ENCODE data around the gene NID1.
"Not testable (repeated sequence)": the region's sequence is repeated elsewhere in the genome, so short reads cannot be mapped to it uniquely, and the experiment has no call there.

Gene NID1

GRCh38 chr1:235971571-235972310, 93.1 kb downstream of the NID1 start:
- peak; percentile 73 to 81 for DNase-seq (ENCODE audit: extremely low read depth in 1 of 2, low read depth in 1 of 2)

- DNase-seq (ENCODE audit: extremely low read depth in 1 of 2, low read depth in 1 of 2), result no peak
Measured at GRCh38 chr1:235971020-235971419, 93.9 kb downstream of the NID1 start.

GRCh38 chr1:235968831-235969230, 96.1 kb downstream of the NID1 start:
- DNase-seq (ENCODE audit: extremely low read depth in 1 of 2, low read depth in 1 of 2), result no peak

GRCh38 chr1:235966134-235966533, 98.8 kb downstream of the NID1 start:
- DNase-seq (ENCODE audit: extremely low read depth in 1 of 2, low read depth in 1 of 2), result not testable (repeated sequence)

- DNase-seq (ENCODE audit: extremely low read depth in 1 of 2, low read depth in 1 of 2), result no peak
Measured at GRCh38 chr1:235960809-235961208, 104.1 kb downstream of the NID1 start.

GRCh38 chr1:235958021-235958420, 106.9 kb downstream of the NID1 start:
- no peak for DNase-seq (ENCODE audit: extremely low read depth in 1 of 2, low read depth in 1 of 2)

GRCh38 chr1:235955777-235956176, 109.1 kb downstream of the NID1 start:
- no peak for DNase-seq (ENCODE audit: extremely low read depth in 1 of 2, low read depth in 1 of 2)

- DNase-seq (ENCODE audit: extremely low read depth in 1 of 2, low read depth in 1 of 2), result peak; percentile 11 to 12
Measured at GRCh38 chr1:235954306-235955283, 110.3 kb downstream of the NID1 start.

GRCh38 chr1:235953801-235954200, 111.1 kb downstream of the NID1 start:
- no peak for DNase-seq (ENCODE audit: extremely low read depth in 1 of 2, low read depth in 1 of 2)

GRCh38 chr1:235952950-235953615, 111.8 kb downstream of the NID1 start:
- peak; percentile 16 to 31 for DNase-seq (ENCODE audit: extremely low read depth in 1 of 2, low read depth in 1 of 2)

- DNase-seq (ENCODE audit: extremely low read depth in 1 of 2, low read depth in 1 of 2), result no peak
Measured at GRCh38 chr1:235951661-235952060, 113.2 kb downstream of the NID1 start.

- DNase-seq (ENCODE audit: extremely low read depth in 1 of 2, low read depth in 1 of 2), result no peak
Measured at GRCh38 chr1:235950318-235950717, 114.6 kb downstream of the NID1 start.

- no peak for DNase-seq (ENCODE audit: extremely low read depth in 1 of 2, low read depth in 1 of 2)
Measured at GRCh38 chr1:235948774-235949427, 116.0 kb downstream of the NID1 start.

- no peak for DNase-seq (ENCODE audit: extremely low read depth in 1 of 2, low read depth in 1 of 2)
Measured at GRCh38 chr1:235947989-235948388, 116.9 kb downstream of the NID1 start.

GRCh38 chr1:235946571-235946981, 118.3 kb downstream of the NID1 start:
- DNase-seq (ENCODE audit: extremely low read depth in 1 of 2, low read depth in 1 of 2), result no peak

- DNase-seq (ENCODE audit: extremely low read depth in 1 of 2, low read depth in 1 of 2), result no peak
Measured at GRCh38 chr1:235945775-235946570, 118.9 kb downstream of the NID1 start.

- no peak for DNase-seq (ENCODE audit: extremely low read depth in 1 of 2, low read depth in 1 of 2)
Measured at GRCh38 chr1:235943581-235944114, 121.2 kb downstream of the NID1 start.

GRCh38 chr1:235942979-235943575, 121.8 kb downstream of the NID1 start:
- no peak for DNase-seq (ENCODE audit: extremely low read depth in 1 of 2, low read depth in 1 of 2)

GRCh38 chr1:235942625-235942934, 122.3 kb downstream of the NID1 start:
- no peak for DNase-seq (ENCODE audit: extremely low read depth in 1 of 2, low read depth in 1 of 2)
